Muscle layer of duodenum (tissue), 2 donors: ENCODE data around the gene UNC5C.

ENCODE experiments used
- H3K27ac ChIP-seq: one replicate; pipeline ENCODE4 v1.7.0; 2013; ENCODE audit warnings: mild to moderate bottlenecking, low read length
- H3K27me3 ChIP-seq: one replicate; pipeline ENCODE4 v1.7.0; 2013; ENCODE audit warnings: low read depth, mild to moderate bottlenecking, control low read depth, low read length
- H3K36me3 ChIP-seq, 2 donors: one replicate each; pipeline ENCODE4 v1.7.0; 2013; ENCODE audit warnings: low read length in 2 of 2, control low read depth in 1 of 2, mild to moderate bottlenecking in 1 of 2; ENCODE audit not compliant: insufficient read depth in 2 of 2, control insufficient read depth in 1 of 2
- H3K4me1 ChIP-seq, 2 donors: one replicate each; pipeline ENCODE4 v1.7.0; 2013; ENCODE audit warnings: low read length in 2 of 2, mild to moderate bottlenecking in 2 of 2, control low read depth in 1 of 2, moderate library complexity in 1 of 2; ENCODE audit not compliant: insufficient read depth in 2 of 2, control insufficient read depth in 1 of 2
- H3K4me3 ChIP-seq, 2 donors: one replicate each; pipeline ENCODE4 v1.7.0; 2013; ENCODE audit warnings: low read length in 2 of 2, low read depth in 1 of 2, mild to moderate bottlenecking in 1 of 2
- H3K9me3 ChIP-seq, 2 donors: one replicate each; pipeline ENCODE4 v1.7.0; 2013; ENCODE audit warnings: low read length in 2 of 2, control low read depth in 1 of 2, mild to moderate bottlenecking in 1 of 2; ENCODE audit not compliant: control insufficient read depth in 1 of 2
- donor health status: healthy.

UNC5C gene

DNA sequence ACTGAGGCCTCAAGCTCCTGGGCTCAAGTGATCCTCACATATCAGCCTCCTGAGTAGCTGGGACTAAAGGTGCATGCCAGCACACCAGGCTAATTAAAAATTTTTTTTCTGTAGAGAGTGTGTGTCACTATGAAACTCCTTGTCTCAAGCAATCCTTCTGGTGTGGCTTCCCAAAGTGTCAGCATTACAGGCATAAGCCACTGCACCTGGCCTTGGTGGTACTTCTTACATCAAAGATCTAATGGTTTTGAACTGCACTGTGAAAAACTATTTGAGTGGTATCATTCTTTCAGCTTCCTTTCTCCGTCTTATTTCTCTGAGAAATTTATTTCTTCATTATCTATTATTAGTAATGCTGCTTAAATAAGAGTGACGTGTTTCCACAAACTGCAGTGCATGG is 98.5 kb downstream of the UNC5C start:
- Histone ChIP-seq H3K4me3 (no peak overlapping the region), H3K9me3 (no peaks in the 10 kb centered on the region), H3K36me3 (no peaks in the 10 kb centered on the region), H3K27me3 (no peaks in the 10 kb centered on the region), H3K4me1 (no peaks in the 10 kb centered on the region), H3K27ac (no peak overlapping the region)

DNA sequence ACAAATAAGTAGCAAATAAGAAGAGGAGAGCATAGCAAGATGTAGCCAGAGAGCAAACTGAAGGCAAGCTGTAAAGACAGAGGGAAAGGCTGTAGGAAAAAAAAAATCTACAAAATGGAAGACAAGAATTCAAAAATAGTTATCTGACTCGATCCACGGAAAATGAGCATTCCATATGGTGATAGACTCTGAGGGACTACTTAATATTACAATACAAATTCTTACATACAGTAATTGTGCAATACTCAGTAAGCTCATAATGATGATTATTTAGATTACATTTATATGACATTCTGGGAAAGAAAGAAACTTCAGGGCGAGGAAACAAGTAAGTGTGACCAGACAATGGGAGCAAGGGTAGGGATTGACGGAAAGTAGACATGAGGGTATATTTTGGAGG is 102.6 kb downstream of the UNC5C start:
- H3K4me1 ChIP-seq: no peaks in the 10 kb centered on the region
- no peaks in the 10 kb centered on the region for H3K27me3 ChIP-seq
- H3K27ac ChIP-seq: no peak overlapping the region
- no peak overlapping the region for H3K4me3 ChIP-seq
- no peaks in the 10 kb centered on the region for H3K36me3 ChIP-seq
- H3K9me3 ChIP-seq: no peaks in the 10 kb centered on the region

DNA sequence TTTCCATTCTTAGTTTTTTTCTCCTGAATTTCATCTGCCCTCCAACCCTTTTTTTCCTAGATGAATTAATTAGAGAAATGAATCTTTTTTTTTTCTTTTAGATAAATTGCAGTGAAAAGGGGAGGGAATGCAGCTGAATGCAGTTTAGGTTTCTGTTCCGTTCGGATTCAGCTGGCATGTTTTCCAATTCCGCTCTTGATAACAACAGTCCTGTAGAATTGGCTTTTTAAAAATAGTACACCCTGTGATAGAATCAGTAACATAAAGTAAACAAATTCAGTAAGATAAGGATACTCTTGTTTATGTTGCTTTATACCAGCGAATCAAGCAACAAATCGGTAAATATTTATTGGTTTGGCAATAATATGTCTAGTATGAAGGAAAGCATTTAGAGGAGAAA is 103.5 kb downstream of the UNC5C start:
- Histone ChIP-seq H3K4me1 (no peaks in the 10 kb centered on the region), H3K4me3 (no peak overlapping the region), H3K9me3 (no peaks in the 10 kb centered on the region), H3K27me3 (no peaks in the 10 kb centered on the region), H3K36me3 (no peaks in the 10 kb centered on the region), H3K27ac (no peak overlapping the region)

DNA sequence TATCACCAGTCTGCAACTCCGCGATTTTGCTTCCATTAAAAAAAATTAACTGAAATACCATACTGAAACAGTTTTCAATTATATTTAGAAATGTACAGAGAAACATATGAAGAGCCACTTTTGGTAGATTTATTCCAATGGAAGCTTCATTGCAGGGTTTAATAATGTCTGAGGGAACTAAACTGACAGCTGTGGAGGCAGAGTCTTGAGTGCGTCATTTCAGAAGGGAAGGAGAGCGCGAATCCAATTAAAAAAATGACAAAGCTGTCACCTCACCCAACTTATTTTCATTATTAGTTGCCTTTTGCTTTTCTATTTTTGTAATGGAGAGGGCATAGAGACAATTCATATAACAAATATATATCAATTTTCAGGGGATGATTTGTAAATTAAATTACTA is 104.0 kb downstream of the UNC5C start:
- no peak overlapping the region for H3K4me3 ChIP-seq
- H3K9me3 ChIP-seq: no peaks in the 10 kb centered on the region
- no peaks in the 10 kb centered on the region for H3K27me3 ChIP-seq
- H3K36me3 ChIP-seq: no peaks in the 10 kb centered on the region
- no peak overlapping the region for H3K27ac ChIP-seq
- H3K4me1 ChIP-seq: no peaks in the 10 kb centered on the region

DNA sequence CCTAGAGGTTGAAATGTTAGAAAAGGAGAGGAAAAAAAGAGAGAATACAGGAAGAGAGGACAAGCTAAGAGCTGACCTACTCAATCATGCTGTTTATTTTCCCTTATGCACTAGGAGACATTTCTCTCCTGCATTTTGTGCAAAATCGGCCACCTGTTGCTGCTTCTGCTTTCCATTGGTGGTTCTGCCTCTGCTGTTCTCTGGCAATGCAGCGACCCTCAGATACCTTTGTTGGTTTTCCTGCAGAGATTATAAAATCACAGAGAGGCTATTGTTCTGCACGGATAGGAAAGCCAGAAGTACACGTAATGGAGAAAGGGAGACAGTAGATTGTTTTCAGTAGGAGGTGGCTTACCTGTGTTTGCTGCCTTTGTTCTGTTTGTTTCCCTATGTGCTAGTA is 108.9 kb downstream of the UNC5C start:
- Histone ChIP-seq H3K27me3 (no peaks in the 10 kb centered on the region), H3K4me1 (no peaks in the 10 kb centered on the region), H3K36me3 (no peaks in the 10 kb centered on the region), H3K9me3 (no peaks in the 10 kb centered on the region), H3K27ac (no peak overlapping the region), H3K4me3 (no peak overlapping the region)

DNA sequence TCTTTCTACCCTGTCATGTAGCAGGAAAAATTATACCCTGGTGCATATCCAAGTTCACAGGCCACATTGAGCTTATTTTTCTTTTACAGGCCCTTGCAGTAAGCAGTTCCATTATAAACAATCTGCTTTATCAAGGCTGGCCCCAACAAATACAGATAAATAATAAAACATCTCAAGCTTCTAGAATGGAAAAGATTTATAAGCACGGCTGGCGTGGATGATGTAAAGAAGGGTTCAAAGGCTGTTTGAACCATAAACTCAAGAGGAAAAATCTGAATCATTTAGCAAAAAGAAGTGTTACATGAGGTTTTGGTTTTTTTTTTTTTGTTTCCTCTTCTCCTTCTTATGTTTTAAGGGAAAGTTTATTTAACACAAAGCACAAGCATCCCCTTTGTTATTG is 109.7 kb downstream of the UNC5C start:
- H3K36me3 ChIP-seq: no peaks in the 10 kb centered on the region
- H3K4me1 ChIP-seq: no peaks in the 10 kb centered on the region
- no peak overlapping the region for H3K4me3 ChIP-seq
- H3K27me3 ChIP-seq: no peaks in the 10 kb centered on the region
- H3K9me3 ChIP-seq: no peaks in the 10 kb centered on the region
- no peak overlapping the region for H3K27ac ChIP-seq

DNA sequence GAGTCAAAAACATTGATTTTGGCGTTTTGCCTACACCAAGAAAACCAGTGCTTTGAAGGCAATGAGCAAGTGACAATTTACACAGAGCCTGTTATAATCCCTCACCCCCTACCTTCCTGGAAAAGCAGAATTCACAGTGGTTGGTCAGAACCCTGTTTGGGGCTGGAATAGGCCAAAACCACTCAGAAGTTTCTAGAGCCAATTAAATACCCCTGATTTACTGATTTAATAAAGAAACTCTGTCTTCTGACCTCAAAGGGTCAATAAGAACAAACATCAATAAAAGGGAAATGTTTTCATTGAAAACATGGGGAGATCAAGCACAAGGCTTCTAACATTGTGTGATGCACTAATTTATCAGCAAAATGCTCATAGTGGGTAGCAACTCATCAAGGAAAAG is 116.3 kb downstream of the UNC5C start:
- Histone ChIP-seq H3K27me3 (no peaks in the 10 kb centered on the region), H3K4me1 (no peaks in the 10 kb centered on the region), H3K36me3 (no peaks in the 10 kb centered on the region), H3K4me3 (no peak overlapping the region), H3K9me3 (no peaks in the 10 kb centered on the region), H3K27ac (no peak overlapping the region)

DNA sequence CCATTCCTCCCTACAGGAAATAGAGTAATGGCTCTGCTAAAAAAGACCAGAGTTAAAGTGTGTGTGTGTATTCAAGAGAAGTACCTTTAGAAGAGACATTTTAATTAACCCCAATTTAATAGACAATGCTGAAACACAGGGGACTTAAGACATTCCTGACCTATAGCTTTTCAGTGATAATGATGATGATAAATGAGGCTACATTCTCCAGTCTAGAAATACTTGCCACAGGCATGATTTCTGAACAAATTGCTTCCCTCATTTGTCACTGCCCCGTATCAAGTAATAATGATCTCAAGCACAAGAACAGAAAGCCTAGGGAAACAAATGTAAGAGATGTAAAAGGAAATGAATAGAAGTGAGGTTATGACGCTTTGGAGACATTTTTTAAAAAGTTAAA is 117.1 kb downstream of the UNC5C start:
- Histone ChIP-seq H3K27me3 (no peaks in the 10 kb centered on the region), H3K27ac (no peak overlapping the region), H3K9me3 (no peaks in the 10 kb centered on the region), H3K4me3 (no peak overlapping the region), H3K36me3 (no peaks in the 10 kb centered on the region), H3K4me1 (no peaks in the 10 kb centered on the region)

DNA sequence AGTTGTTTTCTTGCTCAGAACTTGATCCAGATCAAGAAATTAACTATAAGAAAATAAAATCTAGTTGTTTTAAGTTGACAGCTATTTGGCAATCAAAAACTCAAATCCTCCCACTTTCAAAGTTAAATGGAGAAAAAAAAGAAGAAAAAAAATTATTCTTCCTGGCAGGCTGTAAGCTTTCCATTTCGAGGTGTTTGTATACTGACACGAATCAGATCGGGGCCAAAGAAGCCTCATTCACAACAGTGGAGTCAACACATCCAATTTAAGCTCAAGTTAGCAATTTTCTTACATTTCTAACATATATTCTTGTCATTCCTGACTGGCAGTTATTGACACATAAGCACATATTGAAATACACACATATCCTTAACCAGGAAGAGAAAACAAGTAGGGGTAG is 119.4 kb downstream of the UNC5C start:
- Histone ChIP-seq H3K9me3 (no peaks in the 10 kb centered on the region), H3K27me3 (no peaks in the 10 kb centered on the region), H3K36me3 (no peaks in the 10 kb centered on the region), H3K4me1 (no peaks in the 10 kb centered on the region), H3K4me3 (no peak overlapping the region), H3K27ac (no peak overlapping the region)

DNA sequence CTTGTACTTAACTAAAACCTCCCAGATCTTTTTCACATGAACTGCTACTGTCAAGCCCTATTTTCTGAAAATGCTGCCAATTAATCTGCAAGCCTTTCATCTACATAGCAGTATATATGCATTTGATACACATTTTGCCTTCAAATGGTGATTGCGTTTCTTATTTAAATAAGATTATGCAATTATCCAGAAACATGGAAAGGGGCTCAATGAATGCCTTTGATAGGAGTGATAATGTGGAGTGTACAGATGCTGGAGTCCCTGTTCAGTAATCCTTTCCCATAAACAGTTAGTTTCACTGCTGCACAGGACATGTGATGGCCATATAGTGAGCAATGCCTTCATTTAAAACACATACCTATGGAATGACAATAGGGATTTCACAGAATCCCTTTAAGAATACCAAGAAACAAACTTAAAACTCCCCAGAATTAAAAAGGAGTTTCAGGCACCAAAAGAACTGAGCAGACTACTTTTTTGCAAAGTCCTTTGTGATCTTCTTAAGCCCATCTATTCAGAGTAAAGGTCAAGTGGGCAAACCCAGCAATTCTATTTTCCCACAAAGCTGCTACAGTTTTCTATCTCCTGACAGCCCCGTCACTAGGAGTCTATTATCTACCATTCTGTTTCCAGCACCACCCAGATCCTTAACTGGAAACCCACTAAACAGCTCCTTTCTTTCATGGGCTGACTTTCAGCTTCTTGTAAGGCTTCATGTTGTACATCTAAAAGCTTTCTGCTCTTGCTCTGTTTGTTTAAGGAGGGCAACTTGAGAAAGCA is 120.3 kb downstream of the UNC5C start:
- Histone ChIP-seq H3K27ac (no peak overlapping the region), H3K4me3 (no peak overlapping the region), H3K9me3 (no peaks in the 10 kb centered on the region), H3K4me1 (no peaks in the 10 kb centered on the region), H3K27me3 (no peaks in the 10 kb centered on the region), H3K36me3 (no peaks in the 10 kb centered on the region)

DNA sequence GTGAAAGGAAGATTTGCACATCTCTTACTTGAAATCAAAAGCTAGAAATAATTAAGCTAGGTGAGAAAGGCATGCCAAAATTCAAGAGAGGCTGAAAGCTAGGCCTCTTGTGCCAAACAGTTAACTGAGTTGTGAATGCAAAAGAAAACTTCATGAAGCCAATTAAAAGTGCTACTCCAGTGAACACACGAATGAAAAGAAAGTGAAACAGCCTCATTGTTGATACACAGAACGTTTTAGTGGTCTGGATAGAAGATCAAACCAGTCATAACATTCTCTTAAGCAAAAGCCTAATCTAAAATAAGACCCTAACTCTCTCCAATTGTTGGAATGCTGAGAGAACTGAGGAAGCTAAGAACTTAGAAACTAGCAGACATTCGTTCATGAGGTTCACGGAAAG is 122.3 kb downstream of the UNC5C start:
- Histone ChIP-seq H3K4me3 (no peak overlapping the region), H3K36me3 (no peaks in the 10 kb centered on the region), H3K27me3 (no peaks in the 10 kb centered on the region), H3K9me3 (no peaks in the 10 kb centered on the region), H3K27ac (no peak overlapping the region), H3K4me1 (no peaks in the 10 kb centered on the region)

DNA sequence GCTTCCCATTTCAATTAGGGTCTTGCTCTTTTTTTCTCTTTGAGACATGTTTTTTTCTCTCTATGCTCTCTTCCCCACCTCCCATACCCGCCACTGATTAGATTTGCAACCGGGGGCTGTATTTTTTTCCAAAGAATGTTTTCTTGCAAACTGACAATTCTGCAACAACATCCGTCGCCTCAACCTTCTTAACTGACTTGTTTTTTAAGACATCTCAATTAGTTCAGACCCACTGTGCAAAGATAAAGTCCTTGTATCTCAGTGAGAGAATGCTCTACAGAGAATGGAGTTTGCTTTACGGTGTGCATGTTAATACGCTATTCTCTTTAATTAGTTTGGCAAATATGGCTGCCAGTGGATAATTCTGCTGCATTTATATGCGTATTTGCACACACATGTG is 126.3 kb downstream of the UNC5C start:
- Histone ChIP-seq H3K4me1 (no peaks in the 10 kb centered on the region), H3K36me3 (no peaks in the 10 kb centered on the region), H3K27me3 (no peaks in the 10 kb centered on the region), H3K9me3 (no peaks in the 10 kb centered on the region), H3K4me3 (no peak overlapping the region), H3K27ac (no peak overlapping the region)
